GM04503 (cell line): ENCODE measurements around the gene TXNRD2.

ENCODE experiments used
- DNase-seq: peaks from one replicate; pipeline ENCODE4 v3.0.0-alpha.2; 2012; ENCODE audit warnings: low read depth

The TXNRD2 gene

GRCh38 chr22:19875531-19876313, 65.9 kb downstream of the TXNRD2 start:
- DNase-seq = no peak

DNA sequence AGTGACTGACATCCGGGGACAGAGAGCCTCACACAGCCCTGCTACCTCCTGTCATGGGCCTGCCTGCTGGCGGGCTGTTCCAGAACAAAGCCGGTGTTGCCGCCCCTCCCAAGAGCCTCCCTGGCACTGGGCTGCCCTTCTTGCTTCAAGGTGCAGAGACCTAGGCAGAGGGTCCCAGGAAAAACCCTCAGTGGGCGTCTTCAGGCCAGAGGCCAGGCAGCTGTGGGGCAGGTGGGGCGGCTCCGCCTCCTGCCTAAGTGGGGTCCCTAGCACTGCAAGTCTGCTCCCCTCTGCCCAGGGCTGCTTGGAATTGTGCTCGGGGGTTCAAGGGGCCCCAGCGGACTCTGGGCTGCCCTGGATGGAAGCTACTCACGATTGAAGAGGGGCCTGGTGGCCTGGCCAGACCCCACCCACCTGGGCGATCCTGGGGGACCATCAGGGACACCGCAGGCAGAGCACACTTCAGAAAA, 66.5 kb downstream of the TXNRD2 start:
- no peak for DNase-seq

- no peak for DNase-seq
Measured at GRCh38 chr22:19874307-19875060, 67.1 kb downstream of the TXNRD2 start.

GRCh38 chr22:19873960-19874306, 67.7 kb downstream of the TXNRD2 start:
- no peak for DNase-seq

DNA sequence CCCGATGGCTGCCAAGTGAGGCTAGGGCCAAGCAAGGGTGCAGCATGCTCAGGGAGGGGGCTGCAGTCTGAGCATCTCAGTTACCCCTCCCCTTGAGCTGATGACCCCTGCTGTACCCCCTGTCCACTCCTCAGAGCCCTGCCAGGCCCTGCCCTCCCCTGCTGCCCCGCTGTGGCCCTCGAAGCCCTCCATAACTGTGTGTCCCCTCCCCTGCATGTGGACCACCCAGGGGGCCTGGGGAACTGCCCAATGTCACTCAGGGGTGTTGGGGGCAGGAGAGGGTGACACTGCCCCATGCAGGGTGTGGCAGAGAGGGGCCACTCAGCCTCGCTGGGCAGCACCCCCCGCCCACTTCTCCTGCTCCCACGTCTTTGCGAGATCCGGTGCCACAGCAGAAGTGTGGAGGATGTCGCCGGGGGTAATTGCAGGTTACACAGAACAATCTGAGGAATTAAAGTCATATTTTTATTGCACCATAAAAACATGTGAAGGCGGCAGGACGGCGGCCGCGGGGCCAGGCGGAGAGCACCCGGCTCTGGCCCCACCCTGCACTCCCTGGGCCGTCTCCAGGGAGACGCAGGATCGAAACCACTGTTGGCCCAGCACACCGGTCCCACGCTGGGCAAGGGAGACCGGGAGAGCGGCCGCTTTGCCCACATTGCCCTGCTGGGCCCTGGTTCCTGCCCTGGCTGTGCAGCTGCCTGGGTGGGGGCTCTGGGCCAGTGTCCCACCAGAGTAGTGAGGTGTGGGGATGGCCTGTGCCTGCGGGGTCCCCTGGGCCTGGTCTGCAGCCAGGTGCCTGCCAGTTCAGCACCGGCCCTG, 68.3 kb downstream of the TXNRD2 start:
- DNase-seq = no peak

- no peak for DNase-seq
Measured at GRCh38 chr22:19872779-19873137, 68.9 kb downstream of the TXNRD2 start.

- DNase-seq = no peak
Measured at GRCh38 chr22:19871845-19872778, 69.5 kb downstream of the TXNRD2 start.

- DNase-seq = no peak
Measured at GRCh38 chr22:19871023-19871844, 70.4 kb downstream of the TXNRD2 start.

DNA sequence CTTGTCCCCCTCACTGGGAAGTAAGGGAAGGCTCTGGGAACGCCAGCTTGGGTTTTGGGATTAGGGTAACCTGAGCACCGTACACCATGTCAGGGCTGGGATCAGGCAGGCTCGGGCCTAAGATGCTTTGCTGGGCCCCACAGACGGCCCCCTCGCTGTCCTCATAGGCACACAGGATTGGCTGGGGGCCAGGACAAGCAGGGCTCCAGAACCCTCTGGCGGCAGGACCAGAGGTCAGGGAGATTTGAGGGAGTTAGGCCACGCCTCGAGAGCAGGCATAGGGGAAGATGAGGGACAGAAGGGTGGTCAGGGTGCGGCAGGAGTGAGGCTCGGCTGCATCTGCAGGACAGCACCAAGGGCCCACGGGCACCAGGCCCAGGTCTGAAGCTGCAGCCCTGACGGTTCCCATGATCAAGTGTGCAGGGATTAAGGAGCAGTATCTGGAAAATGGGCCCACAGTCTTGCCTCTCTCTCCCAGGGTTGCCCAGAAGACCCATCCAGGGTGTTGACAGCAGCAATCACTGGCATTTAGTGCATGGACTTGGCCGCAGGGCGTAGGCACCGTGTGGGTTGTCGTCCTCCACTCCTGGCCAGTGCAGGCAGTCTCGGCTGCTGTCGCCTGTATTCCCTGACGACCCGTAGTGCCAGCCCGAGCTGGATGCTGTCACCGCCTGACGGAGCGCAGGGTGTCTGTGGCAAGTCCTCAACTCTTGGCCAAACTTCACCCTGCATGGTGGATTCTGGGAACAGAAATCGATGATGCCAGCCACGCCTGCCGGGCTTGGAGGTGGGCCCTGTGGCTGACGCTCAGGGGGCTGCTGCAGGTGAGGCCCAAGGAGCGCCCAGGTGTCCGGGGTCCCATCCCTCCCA, 71.2 kb downstream of the TXNRD2 start:
- no peak for DNase-seq

DNA sequence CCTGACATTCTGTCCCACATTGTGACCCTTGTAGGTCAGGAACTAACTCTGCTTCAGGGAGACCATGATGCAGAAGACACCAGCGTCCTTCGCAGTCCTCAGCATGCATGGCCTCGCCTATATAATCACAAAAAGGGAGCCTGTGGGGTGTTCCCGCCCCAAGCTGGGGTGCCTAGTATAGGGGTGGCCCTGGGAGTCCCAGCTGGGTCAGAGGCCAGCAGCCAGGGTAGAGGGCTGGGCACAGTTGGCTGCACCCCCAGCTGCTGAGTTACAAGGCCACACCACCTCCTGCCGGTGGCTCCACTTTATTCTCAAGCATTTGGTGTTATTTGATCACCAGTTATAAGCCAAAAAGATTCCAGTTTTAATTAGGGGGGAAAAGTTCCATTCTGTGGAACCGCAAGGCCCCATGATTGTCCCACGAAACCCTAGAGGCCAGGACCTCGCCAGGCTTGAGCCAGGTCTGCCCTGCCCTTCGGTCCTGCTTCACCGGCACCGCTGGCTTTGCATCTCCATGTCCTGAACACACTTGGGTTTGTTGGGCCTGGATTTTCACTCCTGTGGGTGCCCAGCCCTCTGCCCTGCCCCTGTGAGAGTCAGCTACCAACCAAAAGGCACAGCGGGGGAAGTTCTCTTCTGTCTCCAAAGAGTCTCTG, 72.0 kb downstream of the TXNRD2 start:
- DNase-seq = no peak

DNA sequence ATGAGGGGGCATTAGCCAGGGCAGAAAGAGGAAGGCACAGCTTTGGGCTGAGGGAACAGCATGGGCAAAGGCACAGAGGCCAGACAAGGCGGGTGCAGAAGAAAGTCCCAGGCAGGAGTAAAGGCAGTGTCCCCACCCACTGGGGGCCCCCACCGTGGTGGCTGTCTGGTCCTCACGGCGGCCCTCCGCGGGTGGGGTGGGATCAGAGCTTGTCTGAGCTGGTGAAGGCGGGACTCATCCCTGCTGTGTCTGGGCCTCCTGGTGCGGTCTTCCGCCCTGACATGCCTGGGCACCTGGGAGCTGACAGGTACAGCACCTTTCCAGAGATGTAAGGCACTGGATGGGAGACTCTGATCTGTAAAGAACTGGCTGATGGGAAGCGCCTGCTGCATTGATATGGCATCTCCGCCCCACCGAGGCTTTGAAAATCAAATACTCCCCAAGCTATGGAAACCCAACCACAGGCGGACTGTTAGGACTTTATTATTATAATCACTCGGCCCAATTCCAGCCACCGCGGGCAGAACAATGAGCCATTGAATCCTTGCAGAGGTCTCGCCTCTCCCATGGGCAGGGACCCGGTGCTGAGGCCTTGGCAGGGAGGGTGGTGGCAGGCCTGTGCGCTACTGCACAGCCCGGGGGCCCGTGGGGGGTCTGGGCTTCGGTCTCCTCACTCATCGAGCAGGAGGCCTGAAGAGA, 72.7 kb downstream of the TXNRD2 start:
- DNase-seq = no peak

DNA sequence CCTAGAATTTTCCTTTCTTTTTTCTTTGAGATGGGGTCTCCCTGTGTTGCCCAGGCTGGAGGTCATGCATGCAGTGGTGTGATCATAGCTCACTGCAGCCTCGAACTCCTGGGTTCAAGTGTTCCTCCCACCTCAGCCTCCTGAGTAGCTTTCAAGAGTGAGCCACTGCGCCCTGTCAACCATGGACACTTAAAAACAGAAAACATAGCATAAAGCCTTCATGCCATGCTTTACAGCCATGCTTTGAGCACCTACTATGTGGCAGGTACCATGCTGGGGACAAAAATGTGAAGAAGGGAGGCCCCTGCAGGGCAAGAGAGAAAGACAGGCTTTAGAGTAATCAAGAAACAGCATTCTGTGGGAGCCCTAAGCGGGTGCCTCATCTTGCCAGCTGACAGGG, 73.3 kb downstream of the TXNRD2 start:
- no peak for DNase-seq

- DNase-seq = no peak
Measured at GRCh38 chr22:19867617-19868016, 74.0 kb downstream of the TXNRD2 start.

DNA sequence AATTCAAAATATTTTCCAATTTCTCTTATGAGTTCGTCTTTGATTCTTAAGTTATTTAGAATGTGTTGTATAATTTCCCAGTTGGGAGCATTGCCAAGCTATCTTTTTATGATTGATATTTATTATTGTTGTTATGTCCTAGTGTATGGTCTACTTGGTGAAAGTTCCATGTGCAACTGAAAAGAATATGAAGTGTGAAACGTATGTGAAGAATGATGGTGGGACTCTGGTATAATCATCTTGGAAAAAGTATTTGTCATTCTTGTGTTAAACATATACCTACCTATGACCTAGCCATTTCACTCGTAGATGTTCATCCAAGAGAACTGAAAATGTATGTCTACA, 75.0 kb downstream of the TXNRD2 start:
- DNase-seq = no peak

- DNase-seq = no peak
Measured at GRCh38 chr22:19865141-19865829, 76.3 kb downstream of the TXNRD2 start.

DNA sequence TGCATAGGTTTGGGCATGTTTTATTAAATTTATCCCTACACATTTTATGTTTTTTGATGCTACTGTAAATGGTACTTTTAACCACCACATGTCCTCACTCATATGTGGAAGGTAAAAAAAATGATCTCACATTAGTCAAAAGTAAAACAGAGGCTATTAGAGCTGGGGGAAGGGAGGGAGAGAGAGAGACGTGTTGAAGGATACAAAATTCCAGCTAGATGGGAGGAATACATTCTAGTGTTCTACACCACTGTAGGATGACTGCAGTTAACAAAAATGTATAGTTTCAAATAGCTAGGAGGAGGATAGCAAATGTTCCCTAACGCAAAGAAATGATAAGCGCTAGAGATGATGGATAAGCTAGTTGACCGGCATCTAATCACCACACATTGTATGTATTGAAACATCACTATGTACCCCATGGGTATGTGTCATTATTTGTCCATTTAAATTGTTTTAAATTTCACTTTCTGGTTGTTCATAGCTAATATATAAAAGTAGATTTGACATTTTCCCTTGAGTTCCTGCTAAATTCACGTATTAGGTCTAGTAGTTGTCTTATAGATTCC, 77.0 kb downstream of the TXNRD2 start:
- no peak for DNase-seq

DNA sequence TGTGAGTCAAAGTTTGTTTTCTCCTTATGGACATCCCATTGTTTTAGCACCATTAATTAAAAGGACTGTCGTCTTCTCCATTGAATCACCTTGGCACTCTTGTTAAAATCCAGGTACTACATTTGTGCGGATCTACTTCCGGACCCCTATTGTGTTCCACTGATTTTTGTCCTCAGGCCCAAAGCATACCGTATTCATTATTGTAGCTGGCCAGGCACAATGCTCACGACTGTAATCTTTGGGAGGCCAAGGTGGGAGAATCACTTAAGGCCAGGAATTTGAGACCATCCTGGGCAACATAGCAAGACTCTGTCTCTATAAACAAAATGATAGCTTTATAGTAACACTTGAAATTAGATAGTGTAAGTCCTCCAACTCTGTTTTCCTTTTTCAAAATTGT, 78.0 kb downstream of the TXNRD2 start:
- no peak for DNase-seq
